HG03565 (cell line): ENCODE measurements around the gene FCN3.

Experiments used
- ATAC-seq: cut with Tn5 transposase; IDR thresholded peaks from one replicate; pipeline ENCODE4 v1.9.1; 2021; ENCODE audit warnings: mild to moderate bottlenecking, moderate library complexity; ENCODE audit not compliant: unreplicated experiment

The FCN3 gene

DNA sequence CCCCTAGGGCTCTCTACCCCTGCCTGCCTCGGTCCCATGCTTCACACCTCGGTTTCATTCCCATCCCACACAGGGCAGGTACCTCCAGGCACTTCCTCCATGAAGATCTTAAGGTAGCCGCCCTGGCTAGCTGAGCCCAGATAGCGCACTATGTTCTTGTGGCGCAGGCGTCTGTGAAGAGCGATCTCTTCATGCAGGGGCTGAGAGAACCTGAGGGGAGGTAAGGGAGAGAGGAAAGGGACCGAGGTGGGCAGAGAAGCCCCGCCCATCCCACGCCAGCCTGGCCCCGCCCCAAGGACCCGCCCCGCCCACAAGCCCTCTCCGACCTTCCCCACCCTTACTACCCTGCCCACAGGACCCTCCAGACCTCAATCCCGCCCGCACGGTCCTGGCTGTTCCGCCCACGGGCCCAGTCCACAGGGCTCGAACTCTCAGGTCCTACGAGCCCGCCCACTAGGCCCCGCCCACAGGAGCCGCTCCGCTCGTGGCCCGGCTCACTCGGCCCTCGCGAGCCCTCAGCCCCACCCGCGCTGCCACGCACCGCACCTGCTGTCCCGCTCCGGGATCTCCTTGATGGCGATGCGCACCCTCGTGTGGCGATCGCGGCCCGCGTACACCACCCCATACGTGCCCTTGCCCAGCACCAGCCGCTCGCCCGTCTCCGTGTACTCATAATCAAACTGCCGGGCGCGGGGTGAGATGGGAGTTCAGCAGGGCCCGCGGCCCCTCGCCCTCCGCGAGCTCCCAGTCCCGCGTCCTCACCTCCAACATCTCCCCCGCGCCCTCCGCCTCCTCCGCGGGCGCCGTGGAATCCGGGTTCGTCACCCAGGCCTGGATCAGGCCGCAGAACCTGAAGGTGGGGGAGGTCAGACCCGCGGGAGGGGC is 14.2 kb downstream of the FCN3 start:
- ATAC-seq, result no peak

DNA sequence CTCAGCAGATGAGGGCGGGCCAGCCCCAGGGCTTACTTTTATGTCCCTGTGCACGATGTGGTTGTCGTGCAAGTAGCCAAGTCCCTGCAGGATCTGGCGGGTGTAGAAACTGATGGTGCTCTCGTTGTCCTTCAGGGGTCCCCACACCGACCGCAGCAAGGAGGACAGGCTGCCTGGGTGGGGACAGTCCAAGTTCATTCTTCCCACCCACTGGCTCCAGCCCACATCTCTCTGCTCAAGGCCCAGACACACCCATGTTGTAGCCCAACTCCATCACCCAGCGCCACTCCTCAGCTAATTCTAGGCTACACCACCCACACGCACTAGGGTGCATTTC is 14.8 kb downstream of the FCN3 start:
- no peak for ATAC-seq

DNA sequence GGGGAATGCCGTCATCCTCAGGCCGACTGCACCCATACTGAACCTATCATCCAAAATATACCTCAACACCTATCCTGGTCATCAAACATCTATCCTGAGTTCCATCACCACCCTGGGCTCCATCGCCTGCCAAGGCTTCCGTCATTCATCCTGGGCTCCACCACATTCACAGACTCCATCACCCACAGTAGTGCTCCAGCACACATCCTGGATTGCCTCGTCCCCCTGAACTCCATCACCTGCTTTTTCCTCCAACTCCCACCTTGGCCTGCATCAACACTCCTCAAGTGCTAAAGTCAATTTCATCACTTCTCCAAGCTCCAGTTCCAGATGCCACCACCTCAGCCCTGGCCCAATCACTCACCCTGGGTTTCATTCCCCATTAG is 15.7 kb downstream of the FCN3 start:
- no peak for ATAC-seq

DNA sequence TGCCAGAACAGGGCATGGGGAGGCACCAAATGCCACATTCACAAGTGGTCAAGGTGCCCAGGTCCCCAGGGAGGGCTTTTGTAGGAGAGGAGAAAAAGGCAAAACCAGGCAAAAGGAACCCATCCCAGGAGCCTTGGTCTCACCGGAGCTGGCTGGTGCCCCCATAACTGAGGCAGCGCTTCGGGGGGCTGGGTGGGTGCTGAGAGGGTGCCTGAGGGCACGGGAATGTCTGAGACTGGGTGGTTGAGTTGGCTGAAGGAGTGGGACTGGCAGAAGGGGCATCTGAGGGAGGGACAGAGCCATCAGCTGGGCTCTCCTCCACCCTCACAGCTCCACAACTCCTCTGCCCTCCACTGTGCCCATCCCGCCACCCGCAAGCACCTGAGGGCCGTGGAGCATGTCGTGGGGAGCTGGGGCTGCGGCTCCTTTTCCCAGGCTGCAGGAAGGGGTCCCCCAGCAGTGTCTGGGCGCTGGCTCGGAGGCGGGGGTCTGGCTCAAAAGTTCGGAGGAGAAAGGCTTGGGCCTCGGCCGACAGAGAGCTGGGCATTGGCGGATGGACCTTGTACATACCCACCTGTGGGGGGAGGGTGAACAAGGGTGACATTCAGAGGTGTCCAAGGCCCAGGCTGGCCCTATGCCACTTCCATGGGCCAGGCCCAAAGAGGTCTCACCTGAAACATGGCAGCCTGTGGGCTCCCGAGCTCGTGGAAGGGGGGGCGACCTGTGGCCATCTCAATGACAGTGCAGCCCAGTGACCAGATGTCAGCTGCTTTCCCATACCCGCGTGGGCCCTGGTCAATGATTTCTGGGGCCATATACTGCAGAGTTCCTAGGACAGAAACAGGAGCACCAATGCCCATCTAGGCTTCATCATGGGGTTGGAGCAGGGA is 16.3 kb downstream of the FCN3 start:
- no peak for ATAC-seq

DNA sequence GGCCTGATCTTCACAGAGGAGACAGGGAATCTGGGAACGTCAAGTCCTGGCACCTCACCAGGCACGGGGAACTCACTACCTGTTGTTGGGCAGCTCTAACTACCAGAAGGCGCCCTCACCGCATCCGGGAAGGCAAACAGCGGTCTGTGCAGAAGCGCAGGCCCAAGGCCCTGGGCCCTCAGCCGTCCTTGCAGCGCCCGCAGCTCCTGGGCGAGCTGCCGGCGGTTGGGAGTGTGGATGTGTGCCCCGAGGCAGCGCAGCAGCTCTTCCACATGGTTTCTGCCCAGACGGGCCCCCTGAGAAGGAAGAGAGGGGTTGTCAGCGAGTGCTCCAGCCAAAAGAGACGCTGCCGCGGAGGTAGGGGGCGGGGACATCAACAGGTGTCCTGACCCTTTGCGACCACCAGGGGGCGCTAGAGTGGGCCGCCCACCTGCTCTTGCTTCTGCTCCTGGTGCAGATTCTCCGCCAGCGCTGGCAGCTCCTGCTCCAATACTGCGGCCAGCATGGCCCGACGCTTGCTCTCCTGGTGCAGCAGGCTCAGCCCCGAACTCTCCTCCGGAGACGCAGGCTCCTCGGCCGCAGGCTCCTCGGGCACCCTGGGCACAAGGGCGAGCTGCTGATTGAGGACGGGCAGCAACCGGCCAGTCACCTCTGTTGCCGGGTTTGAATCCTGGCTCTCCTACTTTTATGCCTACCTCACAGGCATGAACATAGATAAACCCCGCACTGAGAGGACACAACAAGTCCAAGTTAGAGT is 17.2 kb downstream of the FCN3 start:
- ATAC-seq, result no peak

DNA sequence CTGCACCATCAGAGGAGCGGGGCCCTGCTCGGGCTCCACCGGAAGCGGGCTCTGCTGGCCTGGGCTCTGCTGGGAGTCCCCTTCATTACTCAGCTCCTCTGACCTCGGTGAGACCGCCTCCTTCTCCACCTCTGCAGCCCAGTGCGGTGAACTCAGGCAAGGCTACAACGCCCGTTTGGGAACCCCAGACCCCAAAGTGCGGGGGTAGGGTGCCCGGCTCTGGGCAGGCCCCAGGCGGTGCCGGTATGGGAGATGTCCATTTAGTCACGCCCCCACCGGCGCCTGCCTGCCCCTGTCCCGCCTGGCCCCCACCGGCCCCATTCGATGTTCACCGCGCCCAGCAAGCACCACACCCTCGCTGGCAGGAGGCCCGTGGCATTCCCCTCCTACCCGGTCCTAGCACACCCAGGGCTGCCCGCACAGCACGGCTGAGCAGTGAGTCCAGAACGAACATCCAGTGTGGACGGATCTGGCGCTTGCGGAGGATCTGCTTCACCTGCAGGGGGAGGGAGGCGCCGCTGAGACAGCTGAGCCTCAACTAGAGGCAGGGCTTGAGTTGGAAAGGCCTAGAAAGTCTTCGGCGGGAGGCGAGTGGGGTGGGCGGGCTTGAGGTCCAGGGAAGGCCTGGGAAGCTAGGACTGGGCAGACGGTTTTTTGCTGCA is 17.9 kb downstream of the FCN3 start:
- ATAC-seq, result no peak

DNA sequence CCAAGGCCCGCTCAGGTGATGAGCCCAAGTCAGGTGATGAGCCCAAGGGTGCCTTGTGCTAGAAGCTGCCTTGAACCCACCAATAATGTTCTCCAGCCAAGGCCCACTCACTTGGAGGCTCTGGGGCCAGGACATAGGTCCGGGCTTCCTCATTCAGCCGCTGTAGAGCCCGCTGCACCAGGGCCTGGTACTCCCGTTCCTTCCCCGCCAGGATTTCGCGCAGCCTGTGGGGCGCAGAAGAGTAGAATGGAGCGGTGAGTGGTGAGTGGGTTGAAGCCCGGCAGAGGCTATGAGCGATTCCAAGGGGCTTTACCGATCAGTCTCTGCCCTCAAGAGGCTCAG is 18.4 kb downstream of the FCN3 start:
- no peak for ATAC-seq

DNA sequence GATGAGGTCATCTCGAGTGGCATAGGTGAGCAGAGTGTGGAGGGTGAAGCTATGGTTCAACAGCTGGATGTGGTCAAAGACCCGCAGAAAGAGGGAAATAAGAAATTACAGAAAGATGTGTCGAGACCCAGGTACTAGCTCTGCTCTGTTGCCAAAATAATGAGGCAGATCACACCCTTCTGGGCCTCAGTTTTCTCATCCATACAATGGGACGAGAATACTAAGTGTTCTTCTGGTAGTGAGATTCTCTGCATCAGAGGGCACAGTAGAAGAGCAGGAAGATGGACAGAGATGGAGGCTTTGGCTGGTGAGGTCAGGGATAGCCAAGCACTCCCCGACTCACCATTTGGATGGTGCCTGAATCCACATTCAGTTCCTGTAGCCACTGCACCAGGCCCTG is 18.9 kb downstream of the FCN3 start:
- ATAC-seq, result no peak

DNA sequence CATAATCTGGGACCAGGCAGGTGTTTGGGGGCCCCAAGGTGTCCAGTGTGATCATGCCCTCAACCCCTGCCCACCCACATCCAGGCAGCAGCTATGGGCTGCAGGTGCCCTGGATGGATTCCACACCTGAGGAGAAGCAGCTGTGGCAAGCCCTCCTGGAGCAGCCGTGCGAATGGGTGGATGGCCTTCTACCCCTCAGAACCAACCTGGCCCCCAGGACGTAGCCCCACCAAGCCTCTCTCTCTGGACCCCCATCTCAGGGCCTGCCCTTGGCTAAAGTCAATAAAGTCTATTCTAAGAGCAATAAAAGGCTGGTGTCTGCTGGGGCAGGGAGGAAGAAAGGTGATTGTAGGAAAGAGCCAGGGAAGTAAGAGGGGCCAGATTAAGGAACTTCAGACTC is 21.0 kb downstream of the FCN3 start:
- no peak for ATAC-seq

DNA sequence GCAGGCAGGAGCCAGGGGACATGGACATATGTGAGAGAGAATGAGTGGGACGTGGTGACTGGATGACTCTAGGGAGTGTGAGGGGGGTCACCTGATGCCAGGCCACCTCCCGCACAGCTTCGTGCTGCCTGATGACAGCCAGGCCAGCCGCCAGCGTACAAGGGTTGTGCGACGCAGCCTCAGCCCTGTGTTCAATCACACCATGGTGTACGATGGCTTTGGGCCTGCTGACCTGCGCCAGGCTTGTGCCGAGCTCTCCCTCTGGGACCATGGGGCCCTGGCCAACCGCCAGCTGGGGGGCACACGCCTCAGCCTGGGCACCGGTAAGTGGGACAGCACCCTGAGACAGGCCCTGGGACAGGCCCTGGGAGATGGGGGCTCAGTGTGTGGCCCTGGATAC is 21.5 kb downstream of the FCN3 start:
- no peak for ATAC-seq

DNA sequence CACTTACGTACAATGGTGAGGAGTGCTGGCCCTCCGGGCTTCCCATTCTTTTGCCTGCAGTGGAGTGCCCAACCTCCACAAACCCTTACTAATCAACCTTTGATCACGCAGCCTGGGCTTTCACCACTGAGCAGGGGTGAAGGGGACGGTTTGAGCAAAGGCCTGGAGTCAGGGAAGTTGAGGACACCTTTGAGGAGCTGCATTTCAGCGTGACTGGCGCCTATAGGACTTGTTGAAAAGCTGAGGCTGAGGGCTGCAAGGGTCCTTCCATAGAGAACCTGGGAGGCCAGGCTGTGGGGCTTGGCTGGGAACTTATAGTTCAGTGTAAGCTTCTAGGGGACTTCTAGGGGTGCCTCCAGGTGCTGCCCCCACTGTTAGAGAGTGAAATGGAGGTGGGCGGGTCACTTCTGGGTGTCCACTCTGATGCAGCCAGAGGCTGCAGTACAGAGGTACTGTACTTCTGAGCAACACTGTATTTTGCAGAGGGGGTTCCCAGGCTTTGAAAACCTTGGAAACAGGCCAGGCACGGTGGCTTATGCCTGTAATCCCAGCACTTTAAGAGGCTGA is 23.0 kb downstream of the FCN3 start:
- ATAC-seq, result no peak

DNA sequence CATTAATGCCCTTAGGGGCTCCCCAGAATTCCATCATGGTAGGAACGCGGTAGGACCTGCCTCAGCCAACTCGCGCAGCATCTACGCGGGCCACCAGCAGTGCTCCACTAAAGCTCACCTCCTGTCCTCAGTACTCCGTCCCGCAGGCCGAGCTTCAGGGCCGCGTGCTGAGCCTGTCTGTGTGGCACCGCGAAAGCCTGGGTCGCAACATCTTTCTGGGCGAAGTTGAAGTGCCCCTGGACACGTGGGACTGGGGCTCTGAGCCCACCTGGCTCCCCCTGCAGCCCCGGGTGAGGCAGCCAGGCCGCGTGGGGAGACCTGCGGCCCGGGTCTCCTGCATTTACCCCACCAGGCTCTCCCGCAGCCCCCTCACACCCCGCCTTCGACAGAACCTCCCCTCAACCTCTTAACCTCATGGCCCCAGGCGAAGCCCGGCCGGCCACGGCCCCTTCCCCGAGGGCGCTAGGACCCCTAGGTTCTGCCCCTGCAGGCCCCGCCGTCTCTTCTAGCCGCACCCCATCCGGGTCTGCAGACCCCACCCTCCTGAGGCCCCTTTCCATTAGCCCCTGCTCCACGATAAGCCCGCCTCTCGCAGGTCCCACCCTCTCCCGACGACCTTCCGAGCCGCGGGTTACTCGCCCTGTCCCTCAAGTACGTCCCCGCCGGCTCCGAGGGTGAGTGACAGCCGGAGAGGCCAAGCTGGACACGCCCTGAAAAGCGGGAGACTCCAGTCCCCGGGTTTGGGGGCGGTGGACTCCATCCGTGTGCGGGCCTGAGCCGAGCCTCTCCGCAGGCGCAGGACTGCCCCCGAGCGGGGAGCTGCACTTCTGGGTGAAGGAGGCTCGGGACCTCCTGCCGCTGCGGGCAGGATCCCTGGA is 23.7 kb downstream of the FCN3 start:
- ATAC-seq, result no peak

DNA sequence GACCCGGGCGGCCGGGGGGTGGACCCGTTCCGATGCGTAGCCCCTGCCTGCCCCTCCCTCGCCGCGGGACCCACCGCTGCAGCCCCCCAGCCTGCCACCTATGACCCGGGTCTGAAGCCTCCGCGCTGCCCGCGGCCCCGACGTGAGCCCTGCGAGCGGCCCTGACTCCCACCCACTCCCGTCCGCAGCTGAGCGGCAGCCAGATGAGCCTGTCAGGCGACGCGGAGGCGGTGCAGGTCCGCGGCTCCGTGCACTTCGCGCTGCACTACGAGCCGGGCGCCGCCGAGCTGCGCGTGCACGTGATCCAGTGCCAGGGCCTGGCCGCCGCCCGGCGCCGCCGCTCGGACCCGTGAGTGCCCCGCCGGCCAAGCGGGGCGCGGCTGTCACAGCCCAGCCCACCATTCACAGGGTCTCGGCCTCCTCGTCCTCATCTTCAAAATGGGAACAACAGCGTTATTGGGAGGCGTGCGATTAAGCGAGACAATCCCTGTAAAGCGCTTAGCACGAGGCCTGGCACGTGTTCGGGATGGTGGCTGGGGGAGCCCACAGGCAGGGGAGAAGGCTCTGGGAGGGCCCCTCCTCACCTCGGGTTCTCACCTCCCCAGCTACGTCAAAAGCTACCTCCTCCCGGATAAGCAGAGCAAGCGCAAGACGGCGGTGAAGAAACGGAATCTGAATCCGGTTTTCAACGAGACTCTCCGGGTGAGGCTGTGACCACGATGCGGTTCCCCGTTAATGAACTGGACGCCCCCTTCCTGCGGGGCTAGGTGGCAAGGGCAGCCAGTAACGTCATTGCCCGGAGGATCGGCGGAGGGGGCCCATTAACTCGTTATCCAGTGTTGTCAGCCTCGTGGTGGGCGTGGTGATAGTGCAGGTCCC is 24.6 kb downstream of the FCN3 start:
- no peak for ATAC-seq

DNA sequence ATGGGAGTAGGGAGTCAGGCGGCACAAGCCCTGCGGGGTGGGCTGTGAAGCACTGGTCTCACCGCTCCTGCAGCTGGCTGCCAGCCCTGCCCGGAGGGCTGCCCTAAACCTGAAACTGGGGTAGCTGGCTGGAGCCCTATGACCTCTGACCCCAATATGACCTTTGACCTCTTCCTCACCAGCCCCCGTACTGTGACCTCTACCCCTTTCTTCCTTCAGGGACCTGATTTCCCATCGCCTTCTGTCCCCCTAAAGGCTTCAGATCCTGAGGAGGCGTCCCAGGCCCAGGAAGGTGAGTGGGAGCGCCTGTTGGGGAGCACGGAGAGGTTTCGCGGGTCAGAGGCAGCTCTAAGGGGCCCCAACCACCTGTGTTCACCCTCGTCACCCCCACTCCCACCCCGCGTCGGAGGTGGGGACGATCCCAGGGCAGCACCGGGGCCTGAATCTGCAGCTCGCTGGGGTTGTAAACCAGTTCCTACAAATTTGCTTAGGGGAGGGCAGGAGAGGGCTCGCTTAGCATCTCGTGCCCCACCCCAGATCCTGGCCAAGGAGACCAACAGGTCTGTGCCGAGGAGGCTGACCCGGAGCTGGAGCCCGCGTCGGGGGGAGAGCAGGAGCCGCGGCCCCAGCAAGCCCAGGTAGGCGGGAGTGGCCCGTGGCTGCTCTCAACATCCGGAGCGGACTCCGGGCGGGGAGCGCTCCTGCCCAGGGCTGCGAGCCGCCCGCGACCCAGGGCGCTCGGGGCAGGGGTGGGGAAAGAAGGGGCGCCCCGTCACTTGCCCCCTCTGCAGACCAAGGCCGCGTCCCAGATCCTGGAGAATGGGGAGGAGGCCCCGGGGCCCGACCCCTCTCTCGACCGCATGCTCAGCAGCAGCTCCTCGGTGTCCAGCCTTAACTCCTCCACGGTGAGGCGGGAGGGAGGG is 25.5 kb downstream of the FCN3 start:
- ATAC-seq, result no peak

DNA sequence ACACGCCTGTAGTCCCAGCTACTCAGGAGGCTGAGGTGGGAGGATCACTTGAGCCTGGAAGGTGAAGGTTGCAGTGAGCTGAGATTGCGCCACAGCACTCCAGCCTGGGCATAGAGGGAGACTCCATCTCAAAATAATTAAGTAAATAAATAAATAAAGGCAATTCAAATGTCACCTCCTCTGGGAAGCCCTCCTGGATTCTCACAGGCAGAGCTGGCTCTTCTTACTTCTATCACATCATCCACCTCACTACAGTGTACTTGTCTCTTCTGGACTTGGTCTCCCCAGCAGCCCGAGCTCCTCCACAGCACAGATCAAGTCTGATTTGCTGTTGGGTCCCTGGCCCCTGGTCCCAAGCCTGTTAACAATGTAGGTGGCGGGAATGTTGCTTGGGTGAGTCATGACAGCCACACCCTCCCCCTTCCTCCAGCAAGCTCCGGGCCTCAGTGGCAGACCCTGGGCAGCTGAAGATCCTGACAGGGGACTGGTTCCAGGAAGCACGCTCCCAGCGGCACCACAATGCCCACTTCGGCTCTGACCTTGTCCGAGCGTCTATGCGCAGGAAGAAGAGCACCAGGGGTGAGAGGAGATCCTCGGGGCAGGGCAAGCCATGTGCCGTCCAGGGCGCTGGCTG is 27.5 kb downstream of the FCN3 start:
- no peak for ATAC-seq

DNA sequence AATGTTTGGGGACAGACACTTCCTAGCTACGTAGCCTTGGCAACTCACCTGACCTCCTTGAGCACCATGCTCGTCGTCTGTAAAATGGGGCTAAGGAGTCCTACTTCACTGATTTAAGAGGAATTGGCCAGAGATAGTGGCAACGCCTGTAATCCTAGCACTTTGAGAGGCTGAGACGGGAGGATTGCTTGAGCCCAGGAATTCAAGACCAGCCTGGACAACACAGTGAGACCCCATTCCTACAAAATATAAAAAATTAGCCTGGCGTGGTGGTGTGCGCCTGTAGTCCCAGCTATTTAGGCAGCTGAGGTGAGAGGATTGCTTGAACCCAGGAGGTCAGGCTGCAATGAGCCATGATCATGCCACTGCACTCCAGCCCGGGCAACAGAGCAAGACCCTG is 28.3 kb downstream of the FCN3 start:
- ATAC-seq, result no peak

DNA sequence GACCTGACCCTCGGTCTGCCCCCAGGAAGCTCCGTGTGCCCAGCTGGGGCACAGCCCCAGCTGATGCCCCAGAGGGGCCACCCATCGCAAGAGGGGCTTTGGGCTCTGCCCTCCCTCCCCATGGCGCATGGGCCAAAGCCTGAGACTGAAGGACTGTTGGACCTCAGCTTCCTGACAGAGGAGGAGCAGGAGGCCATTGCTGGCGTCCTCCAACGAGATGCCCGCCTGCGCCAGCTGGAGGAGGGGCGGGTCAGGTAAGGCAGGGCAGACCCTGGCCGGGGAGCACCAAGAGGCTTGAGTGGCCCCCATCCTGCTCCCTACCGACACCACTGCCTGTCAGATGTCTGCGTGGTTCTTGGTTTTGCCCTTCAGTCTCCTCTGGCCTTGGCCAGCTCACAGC is 29.4 kb downstream of the FCN3 start:
- no peak for ATAC-seq
